HepG2 (cell line): ENCODE measurements around the gene RCCD1. TPM values are rescaled to one million over a fixed set of nuclear protein-coding genes. Genes with fewer than 3 reads are reported as not detected.
A peak's percentile ranks its signal among the peaks of the same experiment; 100 is the strongest.

Experiments used
- DMAP1 ChIP-seq: IDR thresholded peaks from 2 replicates; pipeline ENCODE4 v1.6.1; 2016
- ELK4 ChIP-seq: sonication (generic); formaldehyde crosslinking; IDR thresholded peaks from 2 replicates; pipeline ENCODE4 v1.9.0; 2021; ENCODE audit warnings: missing genetic modification reagents, borderline replicate concordance
- ISX ChIP-seq: sonication (generic); formaldehyde crosslinking; conservative IDR thresholded peaks from 2 replicates; pipeline ENCODE4 v1.5.0; 2020; ENCODE audit warnings: missing genetic modification reagents
- JUNB ChIP-seq: sonication (generic); formaldehyde crosslinking; IDR thresholded peaks from 2 replicates; pipeline ENCODE4 v1.8.0; 2022; ENCODE audit warnings: missing genetic modification reagents, mild to moderate bottlenecking, borderline replicate concordance
- KAT8 ChIP-seq: IDR thresholded peaks from 2 replicates; pipeline ENCODE4 v1.6.1; 2016; ENCODE audit warnings: missing genetic modification reagents, missing compliant biosample characterization
- NBN ChIP-seq: fragments of 450-650 bp; conservative IDR thresholded peaks from 2 replicates; pipeline ENCODE4 v1.6.1; 2017
- SETDB1 ChIP-seq: sonication (generic); formaldehyde crosslinking; IDR thresholded peaks from 2 replicates; pipeline ENCODE4 v1.5.1; 2020; ENCODE audit warnings: missing genetic modification reagents, mild to moderate bottlenecking, borderline replicate concordance
- SNAI1 ChIP-seq: sonication (generic); formaldehyde crosslinking; IDR thresholded peaks from 2 replicates; pipeline ENCODE4 v1.5.0; 2020; ENCODE audit warnings: mild to moderate bottlenecking, missing genetic modification reagents, borderline replicate concordance
- ZC3H4 ChIP-seq: sonication (generic); formaldehyde crosslinking; IDR thresholded peaks from 2 replicates; pipeline ENCODE4 v1.4.0; 2020; ENCODE audit warnings: missing genetic modification reagents, borderline replicate concordance
- ZNF281 ChIP-seq: sonication (generic); formaldehyde crosslinking; IDR thresholded peaks from 2 replicates; pipeline ENCODE4 v1.4.0; 2020; ENCODE audit warnings: missing genetic modification reagents, borderline replicate concordance
- ZNF331 ChIP-seq: sonication (generic); formaldehyde crosslinking; IDR thresholded peaks from 2 replicates; pipeline ENCODE4 v1.4.0; 2020; ENCODE audit warnings: missing genetic modification reagents
- ZNF343 ChIP-seq: sonication (generic); formaldehyde crosslinking; IDR thresholded peaks from 2 replicates; pipeline ENCODE4 v1.4.0; 2020; ENCODE audit warnings: mild to moderate bottlenecking, missing genetic modification reagents
- ZNF44 ChIP-seq: sonication (generic); formaldehyde crosslinking; IDR thresholded peaks from 2 replicates; pipeline ENCODE4 v1.5.1; 2020; ENCODE audit warnings: mild to moderate bottlenecking, missing genetic modification reagents
- ZNF740 ChIP-seq: sonication (generic); formaldehyde crosslinking; IDR thresholded peaks from 2 replicates; pipeline ENCODE4 v1.4.0; 2020; ENCODE audit warnings: missing genetic modification reagents
- ZSCAN29 ChIP-seq: sonication (generic); formaldehyde crosslinking; conservative IDR thresholded peaks from 2 replicates; pipeline ENCODE4 v1.4.0; 2020; ENCODE audit warnings: mild to moderate bottlenecking, missing genetic modification reagents
- polyA plus RNA-seq, 8 experiments: library from polyadenylated mRNA; depleted of rRNA in 3 of 8; stranded (reverse) in 7 of 8; unstranded in 1 of 8; fragments of >200 nt; fragmentation: Illumina TruSeq in 4 of 8; extraction: Trizol in 4 of 8; gene quantifications; 2 replicates each; pipeline versions ENCODE4 v1.2.1 to v1.2.3, GENCODE V29; 2011 to 2016; ENCODE audit warnings: low read depth in 4 of 8, missing spikeins in 1 of 8, mixed read lengths in 1 of 8; ENCODE audit not compliant: insufficient read depth in 1 of 8
- total RNA-seq, 5 experiments: library from RNA; depleted of rRNA; stranded (reverse); fragments of >200 nt; fragmentation: Illumina TruSeq; extraction: Trizol; gene quantifications; 2 replicates each; pipeline ENCODE4 v1.2.3, GENCODE V29; 2016; ENCODE audit warnings: low read depth in 1 of 5
- TF ChIP-seq, protein P1 (sequence below): sonication (generic); formaldehyde crosslinking; IDR thresholded peaks from 2 replicates; pipeline ENCODE4 v1.8.1; 2023; ENCODE audit warnings: missing genetic modification reagents, inconsistent platforms, borderline replicate concordance
- TF ChIP-seq, protein P2 (sequence below): sonication (generic); formaldehyde crosslinking; IDR thresholded peaks from 2 replicates; pipeline ENCODE4 v1.4.0; 2020; ENCODE audit warnings: mild to moderate bottlenecking, missing genetic modification reagents
- TF ChIP-seq, protein P3 (sequence below): sonication (generic); formaldehyde crosslinking; IDR thresholded peaks from 2 replicates; pipeline ENCODE4 v1.4.0; 2020; ENCODE audit warnings: missing genetic modification reagents, borderline replicate concordance
- TF ChIP-seq, protein P4 (sequence below): sonication (generic); formaldehyde crosslinking; IDR thresholded peaks from 2 replicates; pipeline ENCODE4 v1.5.0; 2020; ENCODE audit warnings: missing genetic modification reagents

The RCCD1 gene
- total and polyA plus RNA-seq, 2 of the 13 experiments (the other 11 are each of a cell fraction or from before 2014, with no cell fraction given) = 14.1 to 15.1 TPM

DNA sequence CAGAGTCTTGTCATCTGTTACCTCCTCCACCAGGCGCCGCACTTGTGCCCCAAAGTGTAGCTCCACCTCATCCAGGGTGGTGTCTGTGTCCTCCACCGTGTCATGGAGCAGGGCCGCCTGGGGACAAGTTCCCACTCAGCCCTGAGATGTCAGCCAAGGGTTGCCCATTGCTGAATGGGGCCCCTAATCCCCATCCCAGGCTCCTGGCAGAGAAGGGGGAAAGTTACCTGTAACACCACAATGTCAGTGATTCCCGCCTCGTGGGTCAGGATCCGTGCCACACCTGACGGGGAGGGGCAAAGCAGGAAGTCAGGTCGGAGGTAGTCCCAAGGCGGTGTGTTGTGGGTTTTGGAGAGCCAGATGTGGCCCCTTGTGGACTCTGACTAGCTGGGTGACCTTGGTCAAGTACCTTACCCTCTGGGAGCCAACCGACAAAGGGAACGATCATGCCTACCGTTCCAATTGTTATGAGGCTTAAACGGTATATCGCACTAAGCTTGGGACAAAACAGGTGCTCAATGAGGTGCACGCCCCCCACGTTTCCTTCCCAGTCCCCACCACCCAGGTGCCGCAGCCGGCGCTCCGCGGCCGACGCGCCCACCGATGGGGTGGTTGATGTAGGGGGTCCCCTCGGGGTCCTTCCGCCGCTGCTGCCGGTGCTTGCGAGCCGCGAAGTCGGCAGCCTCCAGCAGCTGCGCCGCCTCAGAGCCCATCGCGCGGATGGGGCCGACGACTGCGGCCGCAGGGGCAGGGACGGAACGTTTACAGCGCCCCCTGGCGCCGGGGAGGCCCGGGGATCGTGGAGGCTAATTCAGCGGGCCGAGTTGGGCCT lies 22.6 kb upstream of the RCCD1 start, which contains the start of gene HDDC3 (continued):
- TF ChIP-seq ELK4 (CRISPR knock-in tag) (no peak), SNAI1 (CRISPR knock-in tag) (peak; percentile 92; the same call in 1 of the 2 replicates), ZNF44 (CRISPR knock-in tag) (no peak), ZNF331 (CRISPR knock-in tag) (peak; percentile 85), ZC3H4 (CRISPR knock-in tag) (no peak), NBN (no peak), JUNB (CRISPR knock-in tag) (no peak), ISX (CRISPR knock-in tag) (no peak), ZNF740 (CRISPR knock-in tag) (0 out of 2 replicates have a peak, but pooled peaks have one; percentile 10), ZSCAN29 (CRISPR knock-in tag) (no peak), ZNF281 (CRISPR knock-in tag) (no peak), ZNF343 (no peak), SETDB1 (CRISPR knock-in tag) (no peak), KAT8 (peak; percentile 91), DMAP1 (CRISPR knock-in tag) (peak; percentile 64; the same call in 1 of the 2 replicates)
- TF ChIP-seq, protein P1, sequence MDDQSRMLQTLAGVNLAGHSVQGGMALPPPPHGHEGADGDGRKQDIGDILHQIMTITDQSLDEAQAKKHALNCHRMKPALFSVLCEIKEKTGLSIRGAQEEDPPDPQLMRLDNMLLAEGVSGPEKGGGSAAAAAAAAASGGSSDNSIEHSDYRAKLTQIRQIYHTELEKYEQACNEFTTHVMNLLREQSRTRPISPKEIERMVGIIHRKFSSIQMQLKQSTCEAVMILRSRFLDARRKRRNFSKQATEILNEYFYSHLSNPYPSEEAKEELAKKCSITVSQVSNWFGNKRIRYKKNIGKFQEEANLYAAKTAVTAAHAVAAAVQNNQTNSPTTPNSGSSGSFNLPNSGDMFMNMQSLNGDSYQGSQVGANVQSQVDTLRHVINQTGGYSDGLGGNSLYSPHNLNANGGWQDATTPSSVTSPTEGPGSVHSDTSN (CRISPR knock-in tag) = 0 out of 2 replicates have a peak, but pooled peaks have one; percentile 27
- TF ChIP-seq, protein P2, sequence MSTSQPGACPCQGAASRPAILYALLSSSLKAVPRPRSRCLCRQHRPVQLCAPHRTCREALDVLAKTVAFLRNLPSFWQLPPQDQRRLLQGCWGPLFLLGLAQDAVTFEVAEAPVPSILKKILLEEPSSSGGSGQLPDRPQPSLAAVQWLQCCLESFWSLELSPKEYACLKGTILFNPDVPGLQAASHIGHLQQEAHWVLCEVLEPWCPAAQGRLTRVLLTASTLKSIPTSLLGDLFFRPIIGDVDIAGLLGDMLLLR (CRISPR knock-in tag) = peak; percentile 38; the same call in 1 of the 2 replicates
- TF ChIP-seq, protein P3, sequence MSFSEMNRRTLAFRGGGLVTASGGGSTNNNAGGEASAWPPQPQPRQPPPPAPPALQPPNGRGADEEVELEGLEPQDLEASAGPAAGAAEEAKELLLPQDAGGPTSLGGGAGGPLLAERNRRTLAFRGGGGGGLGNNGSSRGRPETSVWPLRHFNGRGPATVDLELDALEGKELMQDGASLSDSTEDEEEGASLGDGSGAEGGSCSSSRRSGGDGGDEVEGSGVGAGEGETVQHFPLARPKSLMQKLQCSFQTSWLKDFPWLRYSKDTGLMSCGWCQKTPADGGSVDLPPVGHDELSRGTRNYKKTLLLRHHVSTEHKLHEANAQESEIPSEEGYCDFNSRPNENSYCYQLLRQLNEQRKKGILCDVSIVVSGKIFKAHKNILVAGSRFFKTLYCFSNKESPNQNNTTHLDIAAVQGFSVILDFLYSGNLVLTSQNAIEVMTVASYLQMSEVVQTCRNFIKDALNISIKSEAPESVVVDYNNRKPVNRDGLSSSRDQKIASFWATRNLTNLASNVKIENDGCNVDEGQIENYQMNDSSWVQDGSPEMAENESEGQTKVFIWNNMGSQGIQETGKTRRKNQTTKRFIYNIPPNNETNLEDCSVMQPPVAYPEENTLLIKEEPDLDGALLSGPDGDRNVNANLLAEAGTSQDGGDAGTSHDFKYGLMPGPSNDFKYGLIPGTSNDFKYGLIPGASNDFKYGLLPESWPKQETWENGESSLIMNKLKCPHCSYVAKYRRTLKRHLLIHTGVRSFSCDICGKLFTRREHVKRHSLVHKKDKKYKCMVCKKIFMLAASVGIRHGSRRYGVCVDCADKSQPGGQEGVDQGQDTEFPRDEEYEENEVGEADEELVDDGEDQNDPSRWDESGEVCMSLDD = no peak
- TF ChIP-seq, protein P4, sequence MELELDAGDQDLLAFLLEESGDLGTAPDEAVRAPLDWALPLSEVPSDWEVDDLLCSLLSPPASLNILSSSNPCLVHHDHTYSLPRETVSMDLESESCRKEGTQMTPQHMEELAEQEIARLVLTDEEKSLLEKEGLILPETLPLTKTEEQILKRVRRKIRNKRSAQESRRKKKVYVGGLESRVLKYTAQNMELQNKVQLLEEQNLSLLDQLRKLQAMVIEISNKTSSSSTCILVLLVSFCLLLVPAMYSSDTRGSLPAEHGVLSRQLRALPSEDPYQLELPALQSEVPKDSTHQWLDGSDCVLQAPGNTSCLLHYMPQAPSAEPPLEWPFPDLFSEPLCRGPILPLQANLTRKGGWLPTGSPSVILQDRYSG (CRISPR knock-in tag) = no peak
